Loucy (cell line): ENCODE results near the gene EXOC2.

ENCODE experiments used
- CTCF ChIP-seq: fragments of 200-600 bp; sonication (generic); conservative IDR thresholded peaks from 2 replicates; pipeline ENCODE4 v1.5.1; 2014; ENCODE audit warnings: mild to moderate bottlenecking, antibody characterized with exemption, low read length
- EZH2phosphoT487 ChIP-seq: fragments of 200-600 bp; IDR thresholded peaks from 2 replicates; pipeline ENCODE4 v1.6.1; 2018; ENCODE audit warnings: antibody characterized with exemption, mild to moderate bottlenecking, moderate library complexity, borderline replicate concordance

GRCh38 chr6:658244-658643 lies 34.7 kb downstream of the EXOC2 start:
- TF ChIP-seq CTCF (no peak), EZH2phosphoT487 (no peak)
